Measurements from ENCODE around the gene FTH1. TPM values are rescaled to one million over a fixed set of nuclear protein-coding genes. Genes with fewer than 3 reads are reported as not detected.

FTH1 gene
- total and polyA plus RNA-seq, 2 of the 4 experiments (the other 2 are of a cell fraction): 344 to 2,516 TPM

DNA sequence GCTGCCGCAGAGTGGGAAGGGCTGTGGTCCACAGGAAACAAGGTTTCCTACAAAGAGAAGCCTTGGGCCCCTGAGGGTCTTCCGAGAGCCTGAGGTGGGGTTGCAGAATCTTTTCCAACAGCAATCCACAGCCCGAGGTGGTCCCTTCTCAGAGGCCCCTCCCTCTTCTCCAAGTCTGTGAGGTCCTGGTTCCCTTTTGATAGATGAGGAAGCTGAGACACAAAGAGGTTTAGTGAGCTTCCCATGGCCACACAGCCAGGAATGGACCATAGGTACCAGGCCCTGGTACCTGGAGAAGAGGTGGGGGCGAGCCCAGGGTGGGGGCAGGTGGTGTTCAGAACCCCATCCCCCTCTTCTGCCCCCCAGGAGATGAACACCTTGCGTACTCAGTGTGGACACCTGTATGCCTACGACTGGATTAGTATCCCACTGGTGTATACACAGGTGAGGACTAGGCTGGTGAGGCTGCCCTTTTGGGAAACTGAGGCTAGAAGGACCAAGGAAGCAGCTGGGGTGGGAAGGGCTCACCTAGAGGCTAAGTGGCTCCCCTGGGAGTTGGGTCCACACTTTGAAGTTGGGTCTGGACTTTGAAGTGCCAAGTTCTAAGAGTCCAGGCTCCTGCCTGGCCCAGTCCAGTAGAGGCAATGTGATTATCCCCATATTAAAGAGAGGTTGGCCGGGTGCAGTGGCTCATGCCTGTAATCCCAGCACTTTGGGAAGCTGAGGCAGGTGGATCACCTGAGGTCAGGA lies 10.2 kb downstream of the FTH1 start:
- Histone ChIP-seq H4K5ac (ENCODE audit: low read depth, low read length) (no peak overlapping the region), H2BK20ac (ENCODE audit: low read depth, low read length) (no peak overlapping the region), H3K4me3 (ENCODE audit: insufficient read depth, low read depth, low read length) (no peak overlapping the region), H4K91ac (ENCODE audit: insufficient read depth, low read depth, low read length) (no peak overlapping the region), H3K23ac (ENCODE audit: low read depth, low read length) (no peak overlapping the region), H2BK5ac (ENCODE audit: low read depth, low read length, poor library complexity, severe bottlenecking) (no peak overlapping the region), H2AK5ac (ENCODE audit: low read depth, low read length) (no peak overlapping the region), H3K4ac (ENCODE audit: low read depth, low read length) (no peak overlapping the region), H3K9ac (ENCODE audit: low read depth, low read length) (no peak overlapping the region), H3K79me1 (ENCODE audit: low read depth in 1 of 2, low read length in 2 of 2) (peaks cover 0 to 23% of the 10 kb centered on the region in 2 experiments; a peak in 3 of 4 replicates), H2AK9ac (replicated peaks; ENCODE audit: low read depth, low read length, poor library complexity) (no peak overlapping the region), H3K36me3 (ENCODE audit: control insufficient read depth, insufficient read depth, low read length) (peaks cover 21% of the 10 kb centered on the region; the same call in 1 of the 2 replicates), H2AFZ (replicated peaks; ENCODE audit: low read length, poor library complexity) (no peak overlapping the region), H3K18ac (ENCODE audit: low read depth, low read length) (no peak overlapping the region), H2BK15ac (ENCODE audit: low read depth, low read length) (no peak overlapping the region), H3K4me1 (ENCODE audit: control insufficient read depth, insufficient read depth, low read length) (peaks cover 14% of the 10 kb centered on the region), H3K9me3 (ENCODE audit: control insufficient read depth, insufficient read depth, low read length) (no peaks in the 10 kb centered on the region), H3K56ac (ENCODE audit: extremely low read depth, insufficient read depth, low read length) (no peak overlapping the region), H3K27ac (ENCODE audit: insufficient read depth, low read length) (no peak overlapping the region), H2BK120ac (ENCODE audit: low read depth, low read length) (no peak overlapping the region), H4K20me1 (ENCODE audit: insufficient read depth, low read length) (peaks cover 10% of the 10 kb centered on the region; the same call in 1 of the 2 replicates), H3K9me1 (ENCODE audit: insufficient read depth, low read length) (0 out of 2 replicates have a peak, but pooled peaks cover 17% of the 10 kb centered on the region), H3K14ac (replicated peaks; ENCODE audit: low read depth, low read length) (no peak overlapping the region), H3K27me3 (ENCODE audit: control insufficient read depth, insufficient read depth, low read length) (no peaks in the 10 kb centered on the region), H4K8ac (ENCODE audit: low read depth in 2 of 2, low read length in 2 of 2) (no peak overlapping the region), H3K4me2 (ENCODE audit: low read depth, low read length) (no peak overlapping the region)
- ChIA-PET CTCF (no interaction called here), POLR2A (ENCODE audit: unreplicated experiment) (interaction anchor here (0.6 kb wide), 1 partner anchor 104 kb away, joined by 9 read pairs; no protein-coding TSS in a partner anchor)
- intact Hi-C loops (cut with micrococcal nuclease) (no loop called here), dilution Hi-C loops (cut with HindIII; ENCODE audit: low sequenced_read_pairs, unreplicated experiment) (no loop called here), in situ Hi-C loops (cut with MboI; ENCODE audit: low sequenced_read_pairs) (loop anchor here (10.0 kb wide), 1 partner anchor 118 kb away; no protein-coding TSS in a partner anchor)
- TF ChIP-seq MAZ (IDR thresholded peaks at IDR 0.05; ENCODE audit: borderline replicate concordance, low read depth, low read length) (no peak), CEBPB (IDR thresholded peaks at IDR 0.05; ENCODE audit: low read depth, low read length) (no peak), RCOR1 (IDR thresholded peaks at IDR 0.05; ENCODE audit: insufficient replicate concordance, low read length) (no peak), MAFK (IDR thresholded peaks at IDR 0.05; ENCODE audit: low read depth, low read length) (no peak), RAD21 (IDR thresholded peaks at IDR 0.05; ENCODE audit: low read length) (no peak), CHD1 (IDR thresholded peaks at IDR 0.05; ENCODE audit: low read depth, low read length) (no peak), RFX5 (IDR thresholded peaks at IDR 0.05; ENCODE audit: low read depth, low read length) (no peak)
- no CpG with 5 or more reads among the region's 7 CpGs for WGBS, 2 experiments (ENCODE audit: extremely low coverage in 2 of 2, insufficient read length in 1 of 2)
- ATAC-seq (ENCODE audit: low read depth) (no peak), DNase-seq (no peak)
- BruUV-seq (replicated peaks): no TSS peak

Data from IMR-90 (cell line).